K562 (cell line): ENCODE measurements around the gene VHLL. TPM values are rescaled to one million over a fixed set of nuclear protein-coding genes. Genes with fewer than 3 reads are reported as not detected.

Source experiments
- ARNT ChIP-seq, 2 experiments: fragments of 450-650 bp; IDR thresholded peaks; 2 replicates each; pipeline ENCODE4 v1.6.1; 2016; ENCODE audit warnings: mild to moderate bottlenecking in 1 of 2
- E2F3 ChIP-seq: fragments of 250-450 bp; sonication (Bioruptor Pico); IDR thresholded peaks from 2 replicates; pipeline ENCODE4 v1.4.0; 2020; ENCODE audit warnings: mild to moderate bottlenecking
- ETV5 ChIP-seq: sonication (generic); formaldehyde crosslinking; IDR thresholded peaks from 2 replicates; pipeline ENCODE4 v1.4.0; 2020; ENCODE audit warnings: low read depth, mild to moderate bottlenecking, missing genetic modification reagents
- HEY1 ChIP-seq: fragments of 250-450 bp; sonication (Bioruptor Pico); IDR thresholded peaks from 2 replicates; pipeline ENCODE4 v1.5.0; 2020; ENCODE audit warnings: mild to moderate bottlenecking, moderate library complexity, borderline replicate concordance
- KAT2B ChIP-seq: IDR thresholded peaks from one replicate; pipeline ENCODE4 v1.6.1; 2012; ENCODE audit warnings: low read depth, mild to moderate bottlenecking, control low read depth, inconsistent platforms, low read length, moderate library complexity
- KLF13 ChIP-seq: fragments of 450-650 bp; IDR thresholded peaks from 2 replicates; pipeline ENCODE4 v1.6.1; 2016; ENCODE audit warnings: missing genetic modification characterization, low read depth, mild to moderate bottlenecking, missing compliant biosample characterization, moderate library complexity, borderline replicate concordance
- L3MBTL2 ChIP-seq: fragments of 450-650 bp; IDR thresholded peaks from 2 replicates; pipeline ENCODE4 v1.6.1; 2016; ENCODE audit warnings: mild to moderate bottlenecking, moderate library complexity
- NR2C1 ChIP-seq, 2 experiments: fragments of 450-650 bp; IDR thresholded peaks; 2 replicates each; pipeline ENCODE4 v1.6.1; 2017; ENCODE audit warnings: mild to moderate bottlenecking in 2 of 2, antibody characterized with exemption in 1 of 2, inconsistent platforms in 1 of 2, missing compliant biosample characterization in 1 of 2, missing genetic modification characterization in 1 of 2
- PML ChIP-seq: IDR thresholded peaks from 2 replicates; pipeline ENCODE4 v1.6.1; 2012; ENCODE audit warnings: low read length, inconsistent platforms
- SIN3B ChIP-seq: fragments of 450-650 bp; IDR thresholded peaks from 2 replicates; pipeline ENCODE4 v1.6.1; 2017; ENCODE audit warnings: low read depth, mild to moderate bottlenecking, moderate library complexity
- TAF1 ChIP-seq: IDR thresholded peaks from 2 replicates; pipeline ENCODE4 v1.6.1; 2011; ENCODE audit warnings: mild to moderate bottlenecking, low read length, moderate library complexity; ENCODE audit not compliant: insufficient read depth, control insufficient read depth, severe bottlenecking; ENCODE audit errors: extremely low read depth
- TRIM28 ChIP-seq: fragments of 450-650 bp; IDR thresholded peaks from 2 replicates; pipeline ENCODE4 v1.6.1; 2017
- YY1 ChIP-seq, 3 experiments: IDR thresholded peaks; 2 replicates each; pipeline ENCODE4 v1.6.1; 2011; ENCODE audit warnings: low read length in 2 of 3, mild to moderate bottlenecking in 2 of 3, moderate library complexity in 2 of 3, borderline replicate concordance in 1 of 3, control low read depth in 1 of 3, low read depth in 1 of 3; ENCODE audit not compliant: insufficient read depth in 3 of 3, insufficient replicate concordance in 2 of 3, control insufficient read depth in 1 of 3, insufficient read length in 1 of 3; ENCODE audit errors: extremely low read depth in 1 of 3
- ZBTB1 ChIP-seq: sonication (generic); formaldehyde crosslinking; IDR thresholded peaks from 2 replicates; pipeline ENCODE4 v1.8.1; 2023; ENCODE audit warnings: missing genetic modification reagents, low read depth, mild to moderate bottlenecking, borderline replicate concordance
- ZNF143 ChIP-seq: sonication (generic); formaldehyde crosslinking; IDR thresholded peaks from 2 replicates; pipeline ENCODE4 v1.9.0; 2022; ENCODE audit warnings: mild to moderate bottlenecking, missing genetic modification reagents
- polyA plus RNA-seq, 8 experiments: library from polyadenylated mRNA; depleted of rRNA in 4 of 8; stranded (reverse) in 5 of 8; unstranded in 3 of 8; fragments of >200 nt; fragmentation: Nextera tagmentation in 2 of 8; fragmentation: Illumina TruSeq in 1 of 8; extraction: Ambion mirVana in 2 of 8; extraction: Trizol in 1 of 8; gene quantifications; 2 replicates each; pipeline versions ENCODE4 v1.2.1 to v1.2.3, GENCODE V29; 2011 to 2014; ENCODE audit warnings: inconsistent platforms in 1 of 8, missing spikeins in 1 of 8
- total RNA-seq, 7 experiments: library from RNA; depleted of rRNA in 6 of 7; stranded (reverse); fragments of >200 nt in 6 of 7; fragmentation: Illumina TruSeq in 2 of 7; extraction: Trizol in 2 of 7; gene quantifications; 2 replicates each; pipeline versions ENCODE4 v1.2.1 to v1.2.3, GENCODE V29; 2011 to 2021; ENCODE audit warnings: low replicate concordance in 1 of 7
- TF ChIP-seq, protein P1 (sequence below): fragments of 450-650 bp; IDR thresholded peaks from 2 replicates; pipeline ENCODE4 v1.6.1; 2018; ENCODE audit not compliant: partially characterized antibody
- TF ChIP-seq, protein P2 (sequence below): fragments of 450-650 bp; IDR thresholded peaks from 2 replicates; pipeline ENCODE4 v1.7.0; 2016; ENCODE audit warnings: borderline replicate concordance
- TF ChIP-seq, protein P3 (sequence below), 2 experiments: fragments of 200-800 bp in 1 of 2; sonication (Bioruptor generic) in 1 of 2; sonication (generic) in 1 of 2; formaldehyde crosslinking in 1 of 2; IDR thresholded peaks in 1 of 2; conservative IDR thresholded peaks in 1 of 2; 2 replicates each; pipeline versions ENCODE4 v1.5.0 to v1.6.1; 2016 to 2020; ENCODE audit warnings: missing compliant biosample characterization in 1 of 2, missing genetic modification characterization in 1 of 2, missing genetic modification reagents in 1 of 2

Gene VHLL
- total and polyA plus RNA-seq, 9 of the 15 experiments (the other 6 are each of a cell fraction or from before 2014, with no cell fraction given): not detected

DNA sequence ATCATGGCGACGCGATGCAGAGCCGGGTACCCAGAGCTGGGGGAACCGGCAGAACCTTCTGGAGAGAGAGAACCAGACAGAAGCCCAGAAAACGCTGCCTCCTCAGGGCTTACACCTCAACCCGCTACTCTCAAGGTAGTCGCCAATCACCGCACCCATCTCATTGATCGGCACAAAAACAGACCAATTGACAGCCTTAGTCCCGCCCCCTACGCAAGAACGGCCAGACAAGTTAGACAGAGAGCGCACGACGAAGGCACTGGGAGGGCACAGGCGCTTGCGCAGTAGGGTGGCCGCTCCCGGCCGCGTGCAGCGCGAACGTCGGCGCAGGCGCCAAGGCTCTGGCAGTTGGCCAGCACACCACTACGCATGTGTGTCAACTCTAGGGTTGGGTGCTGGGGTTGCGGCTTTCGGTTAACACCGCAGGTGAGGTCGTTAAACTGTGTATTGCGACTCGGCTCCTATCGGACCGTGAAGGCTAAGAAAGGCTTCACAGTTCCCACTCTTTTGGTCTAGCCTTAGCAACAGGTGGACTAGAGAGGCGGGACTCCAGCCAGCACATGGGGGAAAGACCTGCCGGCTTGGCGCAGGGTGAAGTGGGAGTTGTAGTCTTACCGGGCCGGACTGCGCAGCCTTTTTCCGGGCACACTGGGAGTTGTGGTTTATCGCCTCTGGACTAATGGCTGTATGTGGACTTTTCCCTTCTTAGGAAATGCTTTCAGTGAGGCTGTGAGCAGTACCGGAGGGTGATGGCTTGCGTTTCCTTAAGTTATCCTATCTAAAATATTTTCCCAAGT is 39.3 kb upstream of the VHLL start, which contains the start of the genes CCT3 and TSACC (continued):
- TF ChIP-seq, protein P1, sequence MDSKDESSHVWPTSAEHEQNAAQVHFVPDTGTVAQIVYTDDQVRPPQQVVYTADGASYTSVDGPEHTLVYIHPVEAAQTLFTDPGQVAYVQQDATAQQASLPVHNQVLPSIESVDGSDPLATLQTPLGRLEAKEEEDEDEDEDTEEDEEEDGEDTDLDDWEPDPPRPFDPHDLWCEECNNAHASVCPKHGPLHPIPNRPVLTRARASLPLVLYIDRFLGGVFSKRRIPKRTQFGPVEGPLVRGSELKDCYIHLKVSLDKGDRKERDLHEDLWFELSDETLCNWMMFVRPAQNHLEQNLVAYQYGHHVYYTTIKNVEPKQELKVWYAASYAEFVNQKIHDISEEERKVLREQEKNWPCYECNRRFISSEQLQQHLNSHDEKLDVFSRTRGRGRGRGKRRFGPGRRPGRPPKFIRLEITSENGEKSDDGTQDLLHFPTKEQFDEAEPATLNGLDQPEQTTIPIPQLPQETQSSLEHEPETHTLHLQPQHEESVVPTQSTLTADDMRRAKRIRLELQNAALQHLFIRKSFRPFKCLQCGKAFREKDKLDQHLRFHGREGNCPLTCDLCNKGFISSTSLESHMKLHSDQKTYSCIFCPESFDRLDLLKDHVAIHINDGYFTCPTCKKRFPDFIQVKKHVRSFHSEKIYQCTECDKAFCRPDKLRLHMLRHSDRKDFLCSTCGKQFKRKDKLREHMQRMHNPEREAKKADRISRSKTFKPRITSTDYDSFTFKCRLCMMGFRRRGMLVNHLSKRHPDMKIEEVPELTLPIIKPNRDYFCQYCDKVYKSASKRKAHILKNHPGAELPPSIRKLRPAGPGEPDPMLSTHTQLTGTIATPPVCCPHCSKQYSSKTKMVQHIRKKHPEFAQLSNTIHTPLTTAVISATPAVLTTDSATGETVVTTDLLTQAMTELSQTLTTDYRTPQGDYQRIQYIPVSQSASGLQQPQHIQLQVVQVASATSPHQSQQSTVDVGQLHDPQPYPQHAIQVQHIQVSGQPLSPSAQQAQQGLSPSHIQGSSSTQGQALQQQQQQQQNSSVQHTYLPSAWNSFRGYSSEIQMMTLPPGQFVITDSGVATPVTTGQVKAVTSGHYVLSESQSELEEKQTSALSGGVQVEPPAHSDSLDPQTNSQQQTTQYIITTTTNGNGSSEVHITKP: no peak
- 0 out of 4 replicates have a peak, but pooled peaks of 1 of the 2 experiments have one; percentile 8 for TF ChIP-seq ARNT (IDR thresholded peaks at IDR 0.05)
- TF ChIP-seq, protein P2, sequence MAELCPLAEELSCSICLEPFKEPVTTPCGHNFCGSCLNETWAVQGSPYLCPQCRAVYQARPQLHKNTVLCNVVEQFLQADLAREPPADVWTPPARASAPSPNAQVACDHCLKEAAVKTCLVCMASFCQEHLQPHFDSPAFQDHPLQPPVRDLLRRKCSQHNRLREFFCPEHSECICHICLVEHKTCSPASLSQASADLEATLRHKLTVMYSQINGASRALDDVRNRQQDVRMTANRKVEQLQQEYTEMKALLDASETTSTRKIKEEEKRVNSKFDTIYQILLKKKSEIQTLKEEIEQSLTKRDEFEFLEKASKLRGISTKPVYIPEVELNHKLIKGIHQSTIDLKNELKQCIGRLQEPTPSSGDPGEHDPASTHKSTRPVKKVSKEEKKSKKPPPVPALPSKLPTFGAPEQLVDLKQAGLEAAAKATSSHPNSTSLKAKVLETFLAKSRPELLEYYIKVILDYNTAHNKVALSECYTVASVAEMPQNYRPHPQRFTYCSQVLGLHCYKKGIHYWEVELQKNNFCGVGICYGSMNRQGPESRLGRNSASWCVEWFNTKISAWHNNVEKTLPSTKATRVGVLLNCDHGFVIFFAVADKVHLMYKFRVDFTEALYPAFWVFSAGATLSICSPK: no peak; the same call in 1 of the 2 replicates
- TF ChIP-seq TRIM28: peak; percentile 56; the same call in 1 of the 2 replicates
- 0 out of 2 replicates have a peak, but pooled peaks have one; percentile 57 for TF ChIP-seq KLF13
- 0 out of 2 replicates have a peak, but pooled peaks have one; percentile 30 for TF ChIP-seq E2F3 (CRISPR knock-in tag)
- no peak for TF ChIP-seq ZBTB1 (CRISPR knock-in tag)
- TF ChIP-seq, protein P3, sequence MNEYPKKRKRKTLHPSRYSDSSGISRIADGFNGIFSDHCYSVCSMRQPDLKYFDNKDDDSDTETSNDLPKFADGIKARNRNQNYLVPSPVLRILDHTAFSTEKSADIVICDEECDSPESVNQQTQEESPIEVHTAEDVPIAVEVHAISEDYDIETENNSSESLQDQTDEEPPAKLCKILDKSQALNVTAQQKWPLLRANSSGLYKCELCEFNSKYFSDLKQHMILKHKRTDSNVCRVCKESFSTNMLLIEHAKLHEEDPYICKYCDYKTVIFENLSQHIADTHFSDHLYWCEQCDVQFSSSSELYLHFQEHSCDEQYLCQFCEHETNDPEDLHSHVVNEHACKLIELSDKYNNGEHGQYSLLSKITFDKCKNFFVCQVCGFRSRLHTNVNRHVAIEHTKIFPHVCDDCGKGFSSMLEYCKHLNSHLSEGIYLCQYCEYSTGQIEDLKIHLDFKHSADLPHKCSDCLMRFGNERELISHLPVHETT (CRISPR knock-in tag; conservative IDR thresholded peaks at IDR 0.05 in 1 of 2, IDR thresholded peaks at IDR 0.05 in 1 of 2): 0 out of 4 replicates have a peak, but pooled peaks of 1 of the 2 experiments have one; percentile 39
- peak; percentile 84 for TF ChIP-seq L3MBTL2
- no peak for TF ChIP-seq KAT2B
- peak; percentile 94 for TF ChIP-seq ZNF143
- peak; percentile 54 to 89 (median 82) for TF ChIP-seq YY1 (IDR thresholded peaks at IDR 0.05; ENCODE audit: borderline replicate concordance in 1 of 3, control insufficient read depth in 1 of 3, extremely low read depth in 1 of 3, insufficient read depth in 3 of 3, insufficient read length in 1 of 3, insufficient replicate concordance in 2 of 3, low read depth in 1 of 3, low read length in 2 of 3)
- TF ChIP-seq PML: peak; percentile 71
- TF ChIP-seq HEY1 (CRISPR knock-in tag): no peak
- peak; percentile 60; the same call in 1 of the 2 replicates for TF ChIP-seq ETV5
- TF ChIP-seq SIN3B: peak; percentile 41; the same call in 1 of the 2 replicates
- TF ChIP-seq TAF1: peak; percentile 82
- peak; percentile 66 for TF ChIP-seq NR2C1 (IDR thresholded peaks at IDR 0.05)
- TF ChIP-seq NR2C1 (tag; IDR thresholded peaks at IDR 0.05): peak; percentile 84
